IMR-90 (cell line): Measurements from ENCODE around the gene ERC2. TPM values are rescaled to one million over a fixed set of nuclear protein-coding genes. Genes with fewer than 3 reads are reported as not detected.

Experiments
- ATAC-seq: fragments of 200-7000 bp; cut with Tn5 transposase; 2 replicates; pipeline ENCODE4 v1.9.1; 2020; ENCODE audit warnings: low read depth, mild to moderate bottlenecking, moderate library complexity
- BruUV-seq: library from RNA; stranded (reverse); fragments of 400-500 nt; replicated peaks from 2 replicates; lab custom pipeline; 2021; lab: Mats Ljungman, UMichigan
- CTCF ChIA-PET: fragments of 300-600 bp; formaldehyde crosslinking; extraction: SDS; loops from one replicate; lab custom pipeline; 2021; ENCODE audit warnings: antibody characterized with exemption; lab: Yijun Ruan, JAX
- POLR2A ChIA-PET: fragments of 300-600 bp; sonication (Branson Sonifier 250); formaldehyde crosslinking; loops from one replicate; lab custom pipeline; 2022; ENCODE audit warnings: antibody characterized with exemption; ENCODE audit not compliant: unreplicated experiment; lab: Charles Lee
- DNase-seq: peaks from one replicate; pipeline ENCODE4 v3.0.0; 2013
- H2AFZ ChIP-seq: replicated peaks from 2 replicates; pipeline ENCODE3; 2013; ENCODE audit warnings: low read length, mild to moderate bottlenecking; ENCODE audit not compliant: poor library complexity
- H2AK5ac ChIP-seq: 2 replicates; pipeline ENCODE4 v1.6.1; 2013; ENCODE audit warnings: low read depth, low read length, inconsistent platforms
- H2AK9ac ChIP-seq: replicated peaks from 2 replicates; pipeline ENCODE3; 2013; ENCODE audit warnings: mild to moderate bottlenecking, low read depth, low read length, moderate library complexity; ENCODE audit not compliant: poor library complexity
- H2BK120ac ChIP-seq: 2 replicates; pipeline ENCODE4 v1.6.1; 2013; ENCODE audit warnings: low read depth, low read length, inconsistent platforms
- H2BK15ac ChIP-seq: 3 replicates; pipeline ENCODE4 v1.6.1; 2013; ENCODE audit warnings: low read depth, low read length, inconsistent platforms
- H2BK20ac ChIP-seq: 2 replicates; pipeline ENCODE4 v1.6.1; 2013; ENCODE audit warnings: low read depth, mild to moderate bottlenecking, inconsistent platforms, low read length, moderate library complexity
- H2BK5ac ChIP-seq: 2 replicates; pipeline ENCODE4 v1.6.1; 2013; ENCODE audit warnings: mild to moderate bottlenecking, low read depth, low read length, inconsistent platforms; ENCODE audit not compliant: poor library complexity, severe bottlenecking
- H3K14ac ChIP-seq: replicated peaks from 2 replicates; pipeline ENCODE4 v1.6.1; 2013; ENCODE audit warnings: low read depth, low read length, inconsistent platforms
- H3K18ac ChIP-seq: 2 replicates; pipeline ENCODE4 v1.6.1; 2013; ENCODE audit warnings: low read depth, low read length, control low read depth
- H3K23ac ChIP-seq: 2 replicates; pipeline ENCODE4 v1.6.1; 2013; ENCODE audit warnings: low read depth, low read length, inconsistent platforms
- H3K27ac ChIP-seq: 2 replicates; pipeline ENCODE4 v1.5.1; 2013; ENCODE audit warnings: mild to moderate bottlenecking, control low read depth, low read length; ENCODE audit not compliant: insufficient read depth
- H3K27me3 ChIP-seq: 2 replicates; pipeline ENCODE4 v1.6.1; 2013; ENCODE audit warnings: low read length; ENCODE audit not compliant: control insufficient read depth, insufficient read depth
- H3K36me3 ChIP-seq: 2 replicates; pipeline ENCODE4 v1.6.1; 2013; ENCODE audit warnings: low read length, mixed read lengths; ENCODE audit not compliant: control insufficient read depth, insufficient read depth
- H3K4ac ChIP-seq: 2 replicates; pipeline ENCODE4 v1.6.1; 2013; ENCODE audit warnings: low read depth, low read length, inconsistent platforms
- H3K4me1 ChIP-seq: 2 replicates; pipeline ENCODE4 v1.6.1; 2013; ENCODE audit warnings: low read length, mixed read lengths; ENCODE audit not compliant: control insufficient read depth, insufficient read depth
- H3K4me2 ChIP-seq: 2 replicates; pipeline ENCODE4 v1.6.1; 2013; ENCODE audit warnings: low read depth, mild to moderate bottlenecking, control low read depth, low read length, moderate library complexity
- H3K4me3 ChIP-seq: 2 replicates; pipeline ENCODE4 v1.5.1; 2013; ENCODE audit warnings: low read depth, mild to moderate bottlenecking, control low read depth, low read length, moderate library complexity; ENCODE audit not compliant: insufficient read depth
- H3K56ac ChIP-seq: 2 replicates; pipeline ENCODE4 v1.6.1; 2013; ENCODE audit warnings: low read length, inconsistent platforms; ENCODE audit not compliant: insufficient read depth; ENCODE audit errors: extremely low read depth
- H3K79me1 ChIP-seq, 2 experiments: 2 replicates each; pipeline ENCODE4 v1.6.1; 2013; ENCODE audit warnings: low read length in 2 of 2, inconsistent platforms in 1 of 2, low read depth in 1 of 2
- H3K9ac ChIP-seq: 2 replicates; pipeline ENCODE4 v1.6.1; 2013; ENCODE audit warnings: low read depth, low read length, control low read depth
- H3K9me1 ChIP-seq: 2 replicates; pipeline ENCODE4 v1.6.1; 2013; ENCODE audit warnings: low read length, inconsistent platforms; ENCODE audit not compliant: insufficient read depth
- H3K9me3 ChIP-seq: 2 replicates; pipeline ENCODE4 v1.6.1; 2013; ENCODE audit warnings: low read length; ENCODE audit not compliant: control insufficient read depth, insufficient read depth
- H4K20me1 ChIP-seq: 2 replicates; pipeline ENCODE4 v1.6.1; 2013; ENCODE audit warnings: low read length, inconsistent platforms; ENCODE audit not compliant: insufficient read depth
- H4K5ac ChIP-seq: 2 replicates; pipeline ENCODE4 v1.6.1; 2013; ENCODE audit warnings: mild to moderate bottlenecking, low read depth, low read length, control low read depth
- H4K8ac ChIP-seq, 2 experiments: 2 replicates each; pipeline ENCODE4 v1.6.1; 2013; ENCODE audit warnings: low read depth in 2 of 2, low read length in 2 of 2, control low read depth in 1 of 2, inconsistent platforms in 1 of 2
- H4K91ac ChIP-seq: 2 replicates; pipeline ENCODE4 v1.6.1; 2013; ENCODE audit warnings: low read depth, low read length, inconsistent platforms; ENCODE audit not compliant: insufficient read depth
- BHLHE40 ChIP-seq: fragments of 150-350 bp; IDR thresholded peaks from 2 replicates; pipeline ENCODE4 v1.6.1; 2016; ENCODE audit warnings: mild to moderate bottlenecking, low read depth, low read length
- CHD1 ChIP-seq: IDR thresholded peaks from 2 replicates; pipeline ENCODE4 v1.6.1; 2012; ENCODE audit warnings: low read depth, low read length, improper control_type of control experiment
- MAFK ChIP-seq: IDR thresholded peaks from 2 replicates; pipeline ENCODE4 v1.6.1; 2012; ENCODE audit warnings: low read depth, low read length, improper control_type of control experiment
- MAZ ChIP-seq: IDR thresholded peaks from 2 replicates; pipeline ENCODE4 v1.6.1; 2012; ENCODE audit warnings: low read depth, mild to moderate bottlenecking, low read length, improper control_type of control experiment, moderate library complexity, borderline replicate concordance
- MXI1 ChIP-seq: IDR thresholded peaks from 2 replicates; pipeline ENCODE4 v1.6.1; 2012; ENCODE audit warnings: low read depth, mild to moderate bottlenecking, low read length, moderate library complexity, borderline replicate concordance
- NFE2L2 ChIP-seq: fragments of 150-350 bp; IDR thresholded peaks from 2 replicates; pipeline ENCODE4 v1.6.1; 2016; ENCODE audit warnings: low read depth, mild to moderate bottlenecking, low read length
- RAD21 ChIP-seq: IDR thresholded peaks from 2 replicates; pipeline ENCODE4 v1.6.1; 2012; ENCODE audit warnings: low read length, improper control_type of control experiment
- RCOR1 ChIP-seq: IDR thresholded peaks from 2 replicates; pipeline ENCODE4 v1.6.1; 2012; ENCODE audit warnings: mild to moderate bottlenecking, low read length, improper control_type of control experiment; ENCODE audit not compliant: insufficient replicate concordance
- RFX5 ChIP-seq: IDR thresholded peaks from 2 replicates; pipeline ENCODE4 v1.8.0; 2012; ENCODE audit warnings: low read depth, mild to moderate bottlenecking, low read length, moderate library complexity
- SMC3 ChIP-seq: fragments of 150-350 bp; IDR thresholded peaks from 2 replicates; pipeline ENCODE4 v1.6.1; 2016; ENCODE audit warnings: low read depth, mild to moderate bottlenecking, antibody characterized with exemption, low read length, moderate library complexity
- WGBS, 2 experiments: methylation state at CpG; one replicate each; pipeline versions ENCODE4 v1.1.5 to v1.1.7; 2013; ENCODE audit warnings: missing lambda C conversion rate in 2 of 2; ENCODE audit not compliant: insufficient read length in 1 of 2; ENCODE audit errors: extremely low coverage in 2 of 2; 5-methylcytosine and 5-hydroxymethylcytosine counted together
- dilution Hi-C: fragments of 300-500 bp; cut with HindIII; formaldehyde crosslinking; loops from one replicate; pipeline ENCODE4 v1.14.3; 2018; ENCODE audit warnings: low sequenced_read_pairs; ENCODE audit not compliant: unreplicated experiment
- in situ Hi-C: fragments of 300-500 bp; cut with MboI; formaldehyde crosslinking; loops from 3 replicates; pipeline ENCODE4 v1.14.3; 2019; ENCODE audit warnings: low sequenced_read_pairs, inconsistent platforms, mixed read lengths
- intact Hi-C: fragments of 100-400 bp; cut with micrococcal nuclease; formaldehyde crosslinking; loops from 2 replicates; pipeline ENCODE4 v1.10.0; 2022
- polyA plus RNA-seq, 3 experiments: library from polyadenylated mRNA; depleted of rRNA; stranded (reverse); fragments of >200 nt; gene quantifications; 2 replicates each; pipeline ENCODE4 v1.2.3, GENCODE V29; 2012; ENCODE audit warnings: low replicate concordance in 1 of 3
- total RNA-seq: library from RNA; depleted of rRNA; stranded (reverse); fragments of >200 nt; gene quantifications from 2 replicates; pipeline ENCODE4 v1.2.3, GENCODE V29; 2012
- TF ChIP-seq, protein P1 (sequence below): fragments of 150-350 bp; IDR thresholded peaks from 2 replicates; pipeline ENCODE4 v1.6.1; 2017; ENCODE audit warnings: mild to moderate bottlenecking, antibody characterized with exemption, low read length, low read depth
- TF ChIP-seq, protein P2 (sequence below): fragments of 150-350 bp; IDR thresholded peaks from 2 replicates; pipeline ENCODE4 v1.6.1; 2016; ENCODE audit warnings: low read depth, mild to moderate bottlenecking, low read length, moderate library complexity, borderline replicate concordance

ERC2 gene
- total and polyA plus RNA-seq, 2 of the 4 experiments (the other 2 are of a cell fraction), result 0.17 to 0.18 TPM

DNA sequence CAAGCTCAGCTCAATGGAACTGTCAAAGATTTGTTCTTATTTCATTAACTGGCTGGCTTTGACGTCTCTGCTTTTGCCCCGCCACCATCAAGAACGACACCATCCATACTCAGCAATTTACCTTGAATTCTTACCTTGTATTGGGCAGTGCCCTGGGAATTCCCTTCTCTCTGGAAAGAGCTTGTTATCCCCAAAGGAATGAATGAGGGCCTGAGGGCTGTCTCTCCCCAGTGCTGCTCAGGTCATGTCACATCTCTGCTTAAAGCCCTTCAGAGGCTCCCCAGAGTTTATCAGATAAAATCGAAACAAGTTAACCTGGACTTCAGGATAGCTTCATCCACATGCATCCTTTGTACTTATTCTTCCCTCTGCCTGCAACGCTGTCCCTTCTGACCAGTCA, 975.3 kb downstream of the ERC2 start:
- no peak overlapping the region for H3K4me2 ChIP-seq
- no peak overlapping the region for H3K4me3 ChIP-seq
- peaks cover 0 to 15% of the 10 kb centered on the region in 2 experiments; a peak in 1 of 4 replicates for H3K79me1 ChIP-seq
- H3K18ac ChIP-seq, result no peak overlapping the region
- peaks cover 18% of the 10 kb centered on the region for H3K9me1 ChIP-seq
- ChIA-PET CTCF (no interaction called here), POLR2A (no interaction called here)
- H3K9ac ChIP-seq, result no peak overlapping the region
- H3K27me3 ChIP-seq, result no peaks in the 10 kb centered on the region
- H2AFZ ChIP-seq, result no peak overlapping the region
- H2BK120ac ChIP-seq, result 0 out of 2 replicates have a peak overlapping the region, but pooled peaks have one; percentile 40
- WGBS, 2 experiments, result 80% methylated on average over 1 of the region's 5 CpGs; no CpG with 5 or more reads in 1 of the 2 experiments
- no peak overlapping the region for H3K23ac ChIP-seq
- H4K20me1 ChIP-seq, result no peaks in the 10 kb centered on the region
- BruUV-seq, result no TSS peak
- no peak overlapping the region for H2BK20ac ChIP-seq
- in situ Hi-C loops, result no loop called here
- no peak overlapping the region for H4K5ac ChIP-seq
- ATAC-seq (no peak), DNase-seq (no peak)
- H3K4me1 ChIP-seq, result peaks cover 18% of the 10 kb centered on the region
- H2BK5ac ChIP-seq, result no peak overlapping the region
- H4K91ac ChIP-seq, result no peak overlapping the region
- H3K14ac ChIP-seq, result no peak overlapping the region
- no peaks in the 10 kb centered on the region for H3K9me3 ChIP-seq
- H3K27ac ChIP-seq, result no peak overlapping the region
- intact Hi-C loops, result loop anchor here (5.0 kb wide), 1 partner anchor 64 kb away; no protein-coding TSS in a partner anchor
- dilution Hi-C loops, result no loop called here
- no peak overlapping the region for H4K8ac ChIP-seq
- no peak overlapping the region for H2AK9ac ChIP-seq
- H3K4ac ChIP-seq, result no peak overlapping the region
- TF ChIP-seq MAZ (no peak), RCOR1 (no peak), RAD21 (no peak), CHD1 (no peak), SMC3 (no peak), RFX5 (no peak), MXI1 (no peak), BHLHE40 (no peak), NFE2L2 (no peak), MAFK (no peak)
- TF ChIP-seq, protein P1, sequence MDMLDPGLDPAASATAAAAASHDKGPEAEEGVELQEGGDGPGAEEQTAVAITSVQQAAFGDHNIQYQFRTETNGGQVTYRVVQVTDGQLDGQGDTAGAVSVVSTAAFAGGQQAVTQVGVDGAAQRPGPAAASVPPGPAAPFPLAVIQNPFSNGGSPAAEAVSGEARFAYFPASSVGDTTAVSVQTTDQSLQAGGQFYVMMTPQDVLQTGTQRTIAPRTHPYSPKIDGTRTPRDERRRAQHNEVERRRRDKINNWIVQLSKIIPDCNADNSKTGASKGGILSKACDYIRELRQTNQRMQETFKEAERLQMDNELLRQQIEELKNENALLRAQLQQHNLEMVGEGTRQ, result no peak
- TF ChIP-seq, protein P2, sequence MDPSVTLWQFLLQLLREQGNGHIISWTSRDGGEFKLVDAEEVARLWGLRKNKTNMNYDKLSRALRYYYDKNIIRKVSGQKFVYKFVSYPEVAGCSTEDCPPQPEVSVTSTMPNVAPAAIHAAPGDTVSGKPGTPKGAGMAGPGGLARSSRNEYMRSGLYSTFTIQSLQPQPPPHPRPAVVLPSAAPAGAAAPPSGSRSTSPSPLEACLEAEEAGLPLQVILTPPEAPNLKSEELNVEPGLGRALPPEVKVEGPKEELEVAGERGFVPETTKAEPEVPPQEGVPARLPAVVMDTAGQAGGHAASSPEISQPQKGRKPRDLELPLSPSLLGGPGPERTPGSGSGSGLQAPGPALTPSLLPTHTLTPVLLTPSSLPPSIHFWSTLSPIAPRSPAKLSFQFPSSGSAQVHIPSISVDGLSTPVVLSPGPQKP, result no peak
- H2BK15ac ChIP-seq, result no peak overlapping the region
- H2AK5ac ChIP-seq, result no peak overlapping the region
- no peak overlapping the region for H3K56ac ChIP-seq
- H3K36me3 ChIP-seq, result no peaks in the 10 kb centered on the region
